Renal cortex interstitium (tissue), 11 donors: ENCODE data around the gene LRRFIP1. TPM values are rescaled to one million over a fixed set of nuclear protein-coding genes. Genes with fewer than 3 reads are reported as not detected.
A peak's percentile ranks its signal among the peaks of the same experiment; 100 is the strongest.
"Not testable (repeated sequence)": the region's sequence is repeated elsewhere in the genome, so short reads cannot be mapped to it uniquely, and the experiment has no call there.

Source experiments
- DNase-seq, 11 donors: peaks; one replicate each; pipeline ENCODE4 v3.0.0-alpha.2; 2013; ENCODE audit warnings: low read depth in 9 of 11, low spot score in 4 of 11; ENCODE audit errors: extremely low read depth in 1 of 11
- polyA plus RNA-seq, 3 donors: library from polyadenylated mRNA; unstranded; fragments of 120-200 nt; gene quantifications; one replicate each; pipeline ENCODE4 v1.2.1, GENCODE V29; 2013; ENCODE audit not compliant: insufficient read length in 3 of 3

LRRFIP1 gene
- polyA plus RNA-seq, 3 donors, result 76.2 to 104 (median 94.4) TPM

GRCh38 chr2:237648016-237648381, 20.6 kb downstream of the LRRFIP1 start:
- no peak for DNase-seq

GRCh38 chr2:237649541-237650454, 22.4 kb downstream of the LRRFIP1 start:
- no peak for DNase-seq

- DNase-seq, result no peak
Observed at GRCh38 chr2:237650455-237650850, 23.1 kb downstream of the LRRFIP1 start.

- DNase-seq, result no peak
Observed at GRCh38 chr2:237651761-237652160, 24.4 kb downstream of the LRRFIP1 start.

GRCh38 chr2:237652181-237652580, 24.8 kb downstream of the LRRFIP1 start:
- DNase-seq, result no peak

DNA sequence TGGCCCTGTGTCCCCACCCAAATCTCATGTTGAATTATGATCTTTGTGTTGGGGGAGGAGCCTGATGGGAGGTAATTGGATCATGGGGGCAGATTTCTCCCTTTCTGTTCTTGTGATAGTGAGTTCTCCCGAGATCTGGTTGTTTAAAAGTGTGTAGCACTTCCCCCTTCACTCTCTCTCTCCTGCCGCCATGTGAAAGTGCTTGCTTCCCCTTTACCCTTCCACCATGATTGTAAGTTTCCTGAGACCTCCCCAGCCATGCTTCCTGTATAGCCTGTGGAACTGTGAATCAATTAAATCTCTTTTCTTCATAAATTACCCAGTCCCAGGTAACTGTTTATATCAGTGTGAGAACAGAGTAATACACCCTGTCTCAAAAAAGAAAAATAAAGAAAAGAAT, 25.5 kb downstream of the LRRFIP1 start:
- DNase-seq, result no peak

DNA sequence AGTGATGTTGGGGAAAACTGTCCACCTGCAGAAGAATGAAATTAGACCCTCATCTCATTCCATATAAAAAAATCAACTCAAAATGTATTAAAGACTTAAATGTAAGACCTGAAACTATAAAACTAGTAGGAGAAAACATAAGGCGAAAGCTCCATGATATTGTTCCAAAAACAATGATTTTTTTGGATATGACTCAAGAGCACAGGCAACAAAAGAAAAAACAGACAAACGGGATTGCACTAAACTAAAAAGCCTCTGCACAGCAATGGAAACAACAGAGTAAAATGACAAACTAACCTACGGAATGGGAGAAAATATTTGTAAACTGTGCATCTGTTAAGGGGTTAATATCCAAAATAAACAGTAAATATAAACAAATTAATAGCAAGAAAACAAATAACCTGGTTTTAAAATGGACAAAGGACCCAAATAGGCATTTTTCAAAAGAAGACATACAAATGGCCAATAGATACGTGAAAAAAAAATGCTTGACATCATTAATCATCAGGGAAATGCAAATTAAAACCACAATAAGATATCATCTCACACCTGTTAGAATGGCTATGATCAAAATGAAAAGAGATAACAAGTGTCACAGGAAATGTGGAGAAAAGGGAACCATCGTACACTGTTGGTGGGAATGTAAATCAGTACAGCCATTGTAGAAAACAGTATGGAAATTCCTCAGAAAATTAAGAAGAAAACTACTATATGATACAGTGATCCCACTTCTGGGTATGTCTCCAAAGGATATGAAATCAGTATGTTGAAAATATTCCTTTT, 26.6 kb downstream of the LRRFIP1 start:
- DNase-seq, result no peak

DNA sequence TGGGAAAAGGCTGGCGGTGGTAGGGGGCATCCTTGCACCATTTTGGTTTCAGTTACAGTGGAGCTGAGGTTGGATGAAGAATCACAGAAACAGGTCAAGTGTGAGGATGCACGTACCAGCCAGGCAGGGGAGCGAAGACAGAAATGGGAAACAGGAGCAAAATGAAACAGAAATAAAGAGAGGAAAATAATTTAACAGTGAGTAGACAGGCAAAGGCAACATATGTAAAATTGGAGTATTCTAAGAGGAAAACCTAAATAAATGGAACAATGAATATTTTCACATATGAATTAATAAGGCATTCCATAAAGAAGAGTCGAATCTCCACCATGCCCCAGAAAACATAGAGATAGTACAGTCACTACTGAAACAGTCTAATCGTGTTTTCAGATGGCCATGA, 29.7 kb downstream of the LRRFIP1 start:
- DNase-seq, result no peak

DNA sequence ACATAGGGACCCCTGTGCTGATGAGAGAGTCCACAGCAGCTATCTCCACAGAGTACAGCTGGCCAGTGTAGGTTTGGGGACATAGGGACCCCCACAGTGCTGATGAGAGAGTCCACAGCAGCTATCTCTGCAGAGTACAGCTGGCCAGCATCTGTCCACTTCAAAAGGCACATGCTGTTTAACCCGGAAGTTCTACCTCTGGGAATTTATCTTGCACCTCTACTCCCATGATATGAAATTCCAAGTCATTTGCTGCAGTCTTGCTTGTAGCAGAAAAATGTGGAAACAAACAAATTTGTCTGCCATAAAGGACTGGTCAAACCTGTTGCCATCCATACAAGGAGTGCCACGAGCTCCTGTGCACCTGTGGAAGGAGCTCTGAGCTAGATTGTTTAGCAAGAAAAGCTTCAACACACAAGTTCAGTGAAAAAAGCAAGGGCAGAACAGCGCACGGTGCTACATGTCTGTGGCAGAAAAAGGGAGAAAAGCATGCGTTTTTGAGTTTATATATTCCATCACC, 33.1 kb downstream of the LRRFIP1 start:
- no peak for DNase-seq

- no peak for DNase-seq
Observed at GRCh38 chr2:237661270-237661669, 33.9 kb downstream of the LRRFIP1 start.

DNA sequence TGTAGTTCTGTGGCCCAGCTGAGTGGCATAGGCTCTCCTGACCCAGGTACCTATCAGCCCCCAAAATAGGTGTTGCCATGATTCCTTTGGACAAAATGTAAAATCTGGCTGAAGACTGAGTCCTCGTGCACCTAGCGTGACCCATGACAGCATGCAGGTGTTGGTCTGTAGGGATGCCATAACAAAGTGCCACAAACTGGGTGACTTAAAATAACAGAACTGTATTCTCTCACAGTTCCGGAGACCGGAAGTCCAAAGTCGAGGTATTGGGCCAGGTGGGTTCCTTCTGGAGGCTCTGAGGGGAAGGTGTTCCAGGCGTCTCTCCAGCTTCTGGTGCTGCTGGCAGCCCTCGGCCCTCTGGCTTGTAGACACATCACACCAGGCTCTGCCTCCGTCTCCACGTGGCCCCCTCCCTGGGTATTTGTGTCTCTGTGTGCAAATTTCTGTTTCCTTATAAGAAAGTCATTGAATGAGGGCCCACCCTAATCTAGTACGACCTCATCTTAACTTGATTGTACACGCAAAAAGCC, 34.5 kb downstream of the LRRFIP1 start:
- no peak for DNase-seq

GRCh38 chr2:237662671-237663093, 35.3 kb downstream of the LRRFIP1 start:
- peak in 10 of 11 donors; percentile 75 to 92 (median 79) for DNase-seq

DNA sequence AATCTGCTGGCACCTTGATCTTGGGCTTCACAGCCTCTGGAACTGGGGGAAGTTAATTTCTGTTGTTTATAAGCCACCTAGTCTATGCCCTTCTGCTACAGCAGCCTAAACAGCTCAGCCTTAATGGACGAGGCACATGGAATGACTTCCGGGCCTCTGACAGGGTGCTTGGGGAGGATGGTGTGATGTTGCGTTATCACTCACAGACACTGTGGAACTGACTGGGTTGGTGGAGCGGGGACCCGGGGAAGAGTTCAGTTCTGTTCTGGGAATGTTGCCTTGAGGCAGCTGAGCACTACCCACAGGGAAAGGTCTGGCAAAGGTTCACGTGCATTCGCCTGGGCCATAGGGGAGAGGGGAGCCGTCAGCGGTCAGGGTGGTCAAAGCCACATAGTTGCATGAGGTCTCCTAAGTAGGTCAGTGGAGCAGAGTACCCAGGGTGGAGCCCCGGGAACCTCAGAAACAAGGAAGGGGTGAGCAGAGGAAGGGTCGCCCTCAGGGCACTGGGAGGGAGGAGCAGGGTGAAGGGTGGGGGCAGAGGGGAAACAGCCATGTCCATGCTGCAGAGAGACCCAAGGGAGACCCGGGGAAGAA, 36.2 kb downstream of the LRRFIP1 start:
- no peak for DNase-seq

GRCh38 chr2:237664151-237664550, 36.8 kb downstream of the LRRFIP1 start:
- DNase-seq, result no peak

- DNase-seq, result no peak
Observed at GRCh38 chr2:237665713-237666143, 38.3 kb downstream of the LRRFIP1 start.

GRCh38 chr2:237666606-237667005, 39.2 kb downstream of the LRRFIP1 start:
- DNase-seq, result no peak

GRCh38 chr2:237667050-237667576, 39.7 kb downstream of the LRRFIP1 start:
- not testable (repeated sequence) for DNase-seq

GRCh38 chr2:237667893-237668292, 40.5 kb downstream of the LRRFIP1 start:
- no peak for DNase-seq

DNA sequence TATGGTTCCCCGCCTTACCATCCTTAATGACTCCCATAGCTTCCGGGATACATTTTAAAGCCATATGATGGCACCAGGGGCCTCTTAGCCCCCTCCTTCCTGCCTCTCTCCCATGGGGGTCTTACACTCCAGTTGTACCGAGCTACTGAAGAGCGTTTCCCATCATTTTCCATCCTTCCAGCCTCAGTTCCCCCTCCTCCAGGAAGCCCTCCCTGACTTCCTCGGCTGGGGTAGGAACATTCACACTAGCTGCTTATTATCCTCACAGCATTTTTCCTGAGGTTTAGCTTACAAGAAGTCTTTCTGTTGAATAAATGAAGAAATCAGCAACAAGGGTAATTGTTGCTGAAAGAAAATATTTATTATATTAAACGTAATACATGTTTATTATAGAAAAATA, 41.1 kb downstream of the LRRFIP1 start:
- DNase-seq, result no peak
